GM19395 (cell line): ENCODE measurements around the gene ZNF653.

Source experiments
- ATAC-seq: cut with Tn5 transposase; IDR thresholded peaks from one replicate; pipeline ENCODE4 v1.9.1; 2021; ENCODE audit warnings: mild to moderate bottlenecking, moderate library complexity; ENCODE audit not compliant: unreplicated experiment

ZNF653 gene

GRCh38 chr19:11505504-11506100 lies at the start of gene ZNF653:
TSS of gene ZNF653 (minus strand) at chr19:11505839. CDS start at chr19:11505786, 53 bp downstream.
- ATAC-seq, result peak; percentile 55

GRCh38 chr19:11555246-11555645 lies 49.6 kb upstream of the ZNF653 start:
- no peak for ATAC-seq

GRCh38 chr19:11554160-11554559 lies 48.5 kb upstream of the ZNF653 start:
- no peak for ATAC-seq

GRCh38 chr19:11552666-11553372 lies 47.2 kb upstream of the ZNF653 start:
- no peak for ATAC-seq

- ATAC-seq, result no peak
Observed at GRCh38 chr19:11551603-11552235, 46.1 kb upstream of the ZNF653 start.

- ATAC-seq, result no peak
Observed at GRCh38 chr19:11550265-11550664, 44.6 kb upstream of the ZNF653 start.

GRCh38 chr19:11549386-11549953 lies 43.8 kb upstream of the ZNF653 start:
- ATAC-seq, result no peak

GRCh38 chr19:11547929-11548700 lies 42.5 kb upstream of the ZNF653 start:
- no peak for ATAC-seq

- no peak for ATAC-seq
Observed at GRCh38 chr19:11541238-11541637, 35.6 kb upstream of the ZNF653 start.

- ATAC-seq, result no peak
Observed at GRCh38 chr19:11540645-11541044, 35.0 kb upstream of the ZNF653 start.

GRCh38 chr19:11539495-11540365 lies 34.1 kb upstream of the ZNF653 start:
- ATAC-seq, result no peak

GRCh38 chr19:11538232-11539036 lies 32.8 kb upstream of the ZNF653 start, which contains the start of gene CNN1:
TSS of gene CNN1 (plus strand) at chr19:11538851. CDS start at chr19:11538928, 77 bp downstream.
- ATAC-seq, result no peak

GRCh38 chr19:11535792-11536595 lies 30.4 kb upstream of the ZNF653 start:
- ATAC-seq, result no peak

GRCh38 chr19:11534948-11535347 lies 29.3 kb upstream of the ZNF653 start:
- no peak for ATAC-seq

- no peak for ATAC-seq
Observed at GRCh38 chr19:11534538-11534937, 28.9 kb upstream of the ZNF653 start.

GRCh38 chr19:11530432-11530831 lies 24.8 kb upstream of the ZNF653 start:
- ATAC-seq, result no peak

- peak; percentile 90 for ATAC-seq
Observed at GRCh38 chr19:11528551-11529341, 23.1 kb upstream of the ZNF653 start, which contains the start of gene ECSIT. TSS of gene ECSIT (minus strand) at chr19:11529134. CDS start at chr19:11519170, 9,964 bp downstream.
